Astrocyte (in vitro differentiated cells and primary cell): ENCODE data around the gene PDXK. TPM values are rescaled to one million over a fixed set of nuclear protein-coding genes. Genes with fewer than 3 reads are reported as not detected.

Experiments
- DNase-seq: peaks from one replicate; pipeline ENCODE4 v3.0.0-alpha.2; 2010; ENCODE audit warnings: low read depth
- FAIRE-seq: peaks from 2 replicates; lab custom pipeline; 2011; peaks lifted over from hg19 to GRCh38; lab: Jason Lieb, UNC
- H2AFZ ChIP-seq: 2 replicates; pipeline ENCODE4 v1.6.0; 2012; ENCODE audit warnings: low read depth, low read length, inconsistent platforms
- H3K27ac ChIP-seq: 2 replicates; pipeline ENCODE4 v1.5.1; 2011; ENCODE audit warnings: low read depth, low read length, inconsistent platforms
- H3K27me3 ChIP-seq: 2 replicates; pipeline ENCODE4 v1.6.0; 2011; ENCODE audit warnings: low read length, inconsistent platforms; ENCODE audit not compliant: insufficient read depth
- H3K36me3 ChIP-seq: 2 replicates; pipeline ENCODE4 v1.5.1; 2011; ENCODE audit warnings: low read length, inconsistent platforms; ENCODE audit not compliant: insufficient read depth
- H3K4me1 ChIP-seq: 2 replicates; pipeline ENCODE4 v1.5.1; 2011; ENCODE audit warnings: low read length, inconsistent platforms; ENCODE audit not compliant: insufficient read depth
- H3K4me2 ChIP-seq: 2 replicates; pipeline ENCODE4 v1.6.0; 2012; ENCODE audit warnings: low read length, inconsistent platforms
- H3K4me3 ChIP-seq: 2 replicates; pipeline ENCODE4 v1.5.1; 2011; ENCODE audit warnings: low read depth, mild to moderate bottlenecking, low read length, inconsistent platforms; ENCODE audit not compliant: insufficient read depth
- H3K79me2 ChIP-seq: 2 replicates; pipeline ENCODE4 v1.6.0; 2012; ENCODE audit warnings: mild to moderate bottlenecking, low read length, inconsistent platforms; ENCODE audit not compliant: insufficient read depth
- H3K9ac ChIP-seq: 2 replicates; pipeline ENCODE4 v1.6.0; 2012; ENCODE audit warnings: mild to moderate bottlenecking, low read length, inconsistent platforms
- H3K9me3 ChIP-seq: 2 replicates; pipeline ENCODE4 v1.5.1; 2012; ENCODE audit warnings: low read depth, mild to moderate bottlenecking, low read length, inconsistent platforms; ENCODE audit not compliant: insufficient read depth
- H4K20me1 ChIP-seq: 2 replicates; pipeline ENCODE4 v1.6.0; 2012; ENCODE audit warnings: low read length, inconsistent platforms; ENCODE audit not compliant: insufficient read depth
- H3K27ac Mint-ChIP-seq: one replicate; pipeline ENCODE4 v1.8.0; 2021; ENCODE audit warnings: mild to moderate bottlenecking, mixed read lengths; ENCODE audit not compliant: unreplicated experiment
- H3K27me3 Mint-ChIP-seq: one replicate; pipeline ENCODE4 v1.8.0; 2021; ENCODE audit warnings: low read depth, mixed read lengths; ENCODE audit not compliant: unreplicated experiment
- H3K36me3 Mint-ChIP-seq: one replicate; pipeline ENCODE4 v1.8.0; 2021; ENCODE audit warnings: low read depth, mixed read lengths; ENCODE audit not compliant: unreplicated experiment
- H3K4me1 Mint-ChIP-seq: one replicate; pipeline ENCODE4 v1.8.0; 2021; ENCODE audit warnings: low read depth, mixed read lengths; ENCODE audit not compliant: unreplicated experiment
- H3K4me3 Mint-ChIP-seq: one replicate; pipeline ENCODE4 v1.8.0; 2021; ENCODE audit warnings: mild to moderate bottlenecking, moderate library complexity, mixed read lengths; ENCODE audit not compliant: unreplicated experiment
- H3K9me3 Mint-ChIP-seq: one replicate; pipeline ENCODE4 v1.8.0; 2021; ENCODE audit warnings: mild to moderate bottlenecking, mixed read lengths; ENCODE audit not compliant: unreplicated experiment
- CTCF ChIP-seq: IDR thresholded peaks from 2 replicates; pipeline ENCODE4 v1.5.1; 2011; ENCODE audit warnings: low read depth, mild to moderate bottlenecking, inconsistent platforms, low read length, moderate library complexity; ENCODE audit not compliant: insufficient read depth
- EZH2 ChIP-seq: IDR thresholded peaks from 2 replicates; pipeline ENCODE4 v1.6.1; 2012; ENCODE audit warnings: mild to moderate bottlenecking, low read length, inconsistent platforms; ENCODE audit not compliant: insufficient read depth
- total RNA-seq: library from RNA; stranded (reverse); gene quantifications from 2 replicates; pipeline ENCODE4 v1.2.1, GENCODE V29; 2021

The PDXK gene
- total RNA-seq, 1 donor from 2014 or later = 180 TPM

- Mint-ChIP-seq H3K27me3 (no peaks in the 10 kb centered on the region), H3K4me3 (no peak overlapping the region), H3K27ac (no peak overlapping the region), H3K9me3 (peaks cover 2% of the 10 kb centered on the region), H3K4me1 (peaks cover 57% of the 10 kb centered on the region), H3K36me3 (peaks cover 14% of the 10 kb centered on the region)
- Histone ChIP-seq H3K4me1 (peaks cover 60% of the 10 kb centered on the region), H3K27ac (no peak overlapping the region), H3K9me3 (peaks cover 2% of the 10 kb centered on the region), H3K27me3 (no peaks in the 10 kb centered on the region), H4K20me1 (peaks cover 75% of the 10 kb centered on the region), H2AFZ (no peak overlapping the region), H3K79me2 (peaks cover 69% of the 10 kb centered on the region), H3K9ac (peak overlapping the region; percentile 12), H3K4me2 (peak overlapping the region; percentile 56), H3K4me3 (no peak overlapping the region), H3K36me3 (no peaks in the 10 kb centered on the region)
- no peak for FAIRE-seq
- peak; percentile 75 for DNase-seq
- TF ChIP-seq CTCF (no peak), EZH2 (no peak)
These were observed 13.2 kb downstream of the PDXK start for GRCh38 chr21:43731891-43732711.

DNA sequence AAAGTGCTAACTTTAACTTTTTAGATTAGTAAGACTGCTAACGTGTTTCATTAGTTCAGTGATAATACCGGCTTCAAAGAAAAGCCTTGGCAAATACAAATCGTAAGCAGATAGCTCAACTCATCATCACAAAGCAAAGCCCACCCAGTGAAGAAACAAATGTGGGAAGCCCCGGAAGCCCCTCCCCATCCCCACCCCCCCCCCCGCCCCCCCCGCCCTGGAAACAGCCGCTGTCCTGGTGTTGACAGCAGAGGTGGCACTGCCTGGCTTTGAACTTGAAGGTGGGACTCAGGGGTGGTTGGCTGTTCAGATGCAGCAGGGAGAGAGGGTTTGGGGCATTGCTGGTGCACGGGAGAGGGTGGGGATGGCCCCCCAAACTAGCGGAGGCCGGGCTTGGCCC lies 14.1 kb downstream of the PDXK start:
- Histone ChIP-seq H3K4me2 (peak overlapping the region; percentile 73), H3K4me3 (no peak overlapping the region), H3K27me3 (no peaks in the 10 kb centered on the region), H3K79me2 (peaks cover 67% of the 10 kb centered on the region), H4K20me1 (peaks cover 80% of the 10 kb centered on the region), H3K9me3 (peaks cover 4% of the 10 kb centered on the region), H3K9ac (peak overlapping the region; percentile 43), H2AFZ (no peak overlapping the region), H3K36me3 (no peaks in the 10 kb centered on the region), H3K27ac (peak overlapping the region; percentile 46), H3K4me1 (peaks cover 50% of the 10 kb centered on the region)
- FAIRE-seq (no peak), DNase-seq (no peak)
- Mint-ChIP-seq H3K27me3 (no peaks in the 10 kb centered on the region), H3K4me3 (no peak overlapping the region), H3K9me3 (peaks cover 2% of the 10 kb centered on the region), H3K4me1 (peaks cover 49% of the 10 kb centered on the region), H3K36me3 (peaks cover 16% of the 10 kb centered on the region), H3K27ac (no peak overlapping the region)
- TF ChIP-seq CTCF = no peak
- no peak for TF ChIP-seq EZH2

GRCh38 chr21:43733529-43734071 lies 14.7 kb downstream of the PDXK start:
- Histone ChIP-seq H3K36me3 (no peaks in the 10 kb centered on the region), H3K9me3 (peaks cover 4% of the 10 kb centered on the region), H2AFZ (no peak overlapping the region), H3K4me1 (peaks cover 47% of the 10 kb centered on the region), H3K4me2 (peak overlapping the region; percentile 73), H4K20me1 (peaks cover 85% of the 10 kb centered on the region), H3K27ac (peak overlapping the region; percentile 46), H3K79me2 (peaks cover 68% of the 10 kb centered on the region), H3K4me3 (no peak overlapping the region), H3K9ac (peak overlapping the region; percentile 43), H3K27me3 (no peaks in the 10 kb centered on the region)
- Mint-ChIP-seq H3K27me3 (no peaks in the 10 kb centered on the region), H3K9me3 (peaks cover 2% of the 10 kb centered on the region), H3K4me1 (peaks cover 46% of the 10 kb centered on the region), H3K36me3 (peaks cover 20% of the 10 kb centered on the region), H3K27ac (no peak overlapping the region), H3K4me3 (peak overlapping the region; percentile 72)
- DNase-seq = peak; percentile 78
- no peak for TF ChIP-seq CTCF
- TF ChIP-seq EZH2 = no peak
- FAIRE-seq = no peak
